Spleen (tissue), 11 donors: ENCODE results near the gene CAMKV. TPM values are rescaled to one million over a fixed set of nuclear protein-coding genes. Genes with fewer than 3 reads are reported as not detected.
"Not testable (repeated sequence)": the region's sequence is repeated elsewhere in the genome, so short reads cannot be mapped to it uniquely, and the experiment has no call there.

Experiments
- DNase-seq: peaks from one replicate; pipeline ENCODE4 v3.0.0-alpha.2; 2020
- H3K27ac ChIP-seq, 8 donors: fragments of 200-600 bp; sonication (generic) in 7 of 8; 1 replicate in 4 of 8; 2 replicates in 4 of 8; pipeline versions ENCODE4 v1.5.0 to v1.8.0; 2016 to 2021; ENCODE audit warnings: inconsistent platforms in 4 of 8, mild to moderate bottlenecking in 4 of 8, moderate library complexity in 1 of 8
- H3K27me3 ChIP-seq, 7 donors: fragments of 200-600 bp; sonication (generic) in 6 of 7; replicated peaks in 1 of 7; 1 replicate in 4 of 7; 2 replicates in 3 of 7; pipeline versions ENCODE4 v1.5.0 to v1.8.0; 2016 to 2021; ENCODE audit warnings: inconsistent platforms in 3 of 7, mild to moderate bottlenecking in 1 of 7
- H3K36me3 ChIP-seq, 6 donors: fragments of 200-600 bp; sonication (generic) in 5 of 6; 1 replicate in 4 of 6; 2 replicates in 2 of 6; pipeline versions ENCODE4 v1.5.0 to v1.8.0; 2016 to 2021; ENCODE audit warnings: inconsistent platforms in 2 of 6
- H3K4me1 ChIP-seq, 6 donors: fragments of 200-600 bp; sonication (generic) in 5 of 6; 1 replicate in 3 of 6; 2 replicates in 3 of 6; pipeline versions ENCODE4 v1.5.0 to v1.8.0; 2016 to 2021; ENCODE audit warnings: inconsistent platforms in 3 of 6
- H3K4me3 ChIP-seq, 8 donors: fragments of 200-600 bp; sonication (generic) in 7 of 8; 1 replicate in 4 of 8; 2 replicates in 4 of 8; pipeline versions ENCODE4 v1.5.0 to v1.8.0; 2016 to 2021; ENCODE audit warnings: inconsistent platforms in 4 of 8, mild to moderate bottlenecking in 4 of 8, moderate library complexity in 2 of 8
- H3K9me3 ChIP-seq, 8 donors: fragments of 200-600 bp; sonication (generic) in 7 of 8; 1 replicate in 4 of 8; 2 replicates in 4 of 8; pipeline versions ENCODE4 v1.5.0 to v1.8.0; 2016 to 2021; ENCODE audit warnings: inconsistent platforms in 4 of 8
- CTCF ChIP-seq, 11 experiments: fragments of 200-600 bp in 7 of 11; fragments of 450-650 bp in 4 of 11; sonication (generic) in 4 of 11; IDR thresholded peaks in 8 of 11; conservative IDR thresholded peaks in 3 of 11; 1 replicate in 7 of 11; 2 replicates in 4 of 11; pipeline versions ENCODE4 v1.4.0 to v1.8.0; 2016 to 2021; ENCODE audit warnings: antibody characterized with exemption in 11 of 11, inconsistent platforms in 4 of 11, mild to moderate bottlenecking in 1 of 11
- POLR2A ChIP-seq, 3 donors: fragments of 450-650 bp; IDR thresholded peaks; one replicate each; pipeline ENCODE4 v1.5.1; 2017; ENCODE audit warnings: antibody characterized with exemption in 3 of 3, mild to moderate bottlenecking in 1 of 3
- POLR2AphosphoS5 ChIP-seq, 3 donors: sonication (generic); formaldehyde crosslinking; IDR thresholded peaks; one replicate each; pipeline ENCODE4 v1.5.1; 2017; ENCODE audit warnings: antibody characterized with exemption in 3 of 3
- WGBS, 5 donors: extraction: QIAGEN DNeasy Blood & Tissue Kit in 3 of 5; methylation state at CpG; one replicate each; pipeline versions ENCODE4 v1.1.5 to v1.1.7; 2013 to 2018; 5-methylcytosine and 5-hydroxymethylcytosine counted together
- intact Hi-C: fragments of 100-400 bp; cut with DNase I; formaldehyde crosslinking; loops from one replicate; pipeline ENCODE4 v1.15.0; 2023; ENCODE audit warnings: low total_unique reads
- polyA plus RNA-seq, 3 donors: library from polyadenylated mRNA; stranded (reverse); fragments of 200-250 nt; gene quantifications; one replicate each; pipeline ENCODE4 v1.2.1, GENCODE V29; 2013
- total RNA-seq, 7 donors: library from RNA; depleted of rRNA in 3 of 7; stranded (reverse); fragments of >200 nt in 3 of 7; fragmentation: NEBNext Ultra II Directional in 4 of 7; extraction: Animal tissue kit (Norgen Biotek cat#: 25700) in 4 of 7; gene quantifications; one replicate each; pipeline versions ENCODE4 v1.1.0 to v1.2.1, GENCODE V29; 2016 to 2021
- donor health status: healthy with polysubstance abuse.
- donor health status: DM: no; HTN: no; CAD: no; lungs with moderate emphysema.
- donor health status: DM: no; HTN: no; CAD: no.
- donor health status: Bipolar disorder and iron deficiency.
- donor health status: healthy.
- donor health status: DM: no; HTN: no; CAD: no.
- donor health status: DM: yes; HTN: yes; CAD: no.

Gene CAMKV
- total and polyA plus RNA-seq, 10 donors, result not detected

DNA sequence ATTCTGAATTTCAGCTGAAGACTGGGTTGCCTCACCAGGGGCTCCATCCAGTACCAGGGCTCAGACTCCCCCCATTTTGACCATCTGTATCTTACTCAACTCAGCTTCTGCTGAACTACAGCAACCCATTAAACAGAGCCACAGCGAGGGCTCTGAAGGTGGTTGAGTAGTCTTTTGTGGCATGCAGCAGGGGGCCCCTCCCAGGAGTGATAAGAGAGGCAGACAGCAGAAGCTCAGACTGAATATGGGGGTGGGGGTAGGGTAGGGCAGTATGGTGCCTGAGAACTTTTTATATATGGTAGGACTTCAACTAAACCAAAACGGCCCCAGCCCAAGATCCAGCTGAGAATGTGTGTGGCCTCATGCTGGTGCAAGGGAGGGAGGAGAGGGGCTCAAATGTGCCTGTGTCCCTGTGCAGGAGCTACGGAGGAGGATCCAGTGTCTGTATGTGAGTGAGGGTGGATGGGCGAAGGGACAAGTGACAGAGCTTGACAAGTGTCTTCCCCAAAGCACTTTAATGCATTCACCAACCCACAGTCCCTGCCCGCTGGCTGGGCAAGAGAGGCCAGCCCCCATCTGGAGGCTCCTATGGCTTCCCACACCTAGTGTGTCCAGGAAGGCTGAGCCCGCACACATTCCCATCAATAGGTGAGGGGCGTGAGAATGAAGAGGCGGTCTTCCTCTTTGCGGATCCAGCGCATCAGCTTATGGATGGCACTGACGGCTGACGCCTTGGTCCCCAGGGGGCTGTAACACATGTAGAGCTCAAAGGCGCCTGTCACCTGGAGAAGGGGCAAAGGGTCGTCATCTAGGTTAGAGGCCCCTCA, 38.9 kb upstream of the CAMKV start:
- WGBS, 5 donors, result 93 to 96% (median 93%) methylated on average over 14 of the region's 14 CpGs
- Histone ChIP-seq H3K4me3 (no peak overlapping the region), H3K27me3 (no peaks in the 10 kb centered on the region), H3K27ac (no peak overlapping the region), H3K4me1 (peaks cover 9 to 32% (median 27%) of the 10 kb centered on the region in 6 donors), H3K9me3 (no peaks in the 10 kb centered on the region), H3K36me3 (peaks cover 0 to 50% (median 31%) of the 10 kb centered on the region in 6 donors)
- intact Hi-C loops, result no loop called here
- DNase-seq, result no peak
- no peak for TF ChIP-seq POLR2A (IDR thresholded peaks at IDR 0.05)
- no peak for TF ChIP-seq CTCF (IDR thresholded peaks at IDR 0.05 in 8 of 11, conservative IDR thresholded peaks at IDR 0.05 in 3 of 11)
- no peak for TF ChIP-seq POLR2AphosphoS5 (IDR thresholded peaks at IDR 0.05)

GRCh38 chr3:49906073-49906743, 36.5 kb upstream of the CAMKV start:
- intact Hi-C loops, result no loop called here
- peak overlapping the region in 5 of 8 donors; percentile 7 to 48 (median 28) for H3K27ac ChIP-seq
- no peaks in the 10 kb centered on the region for H3K27me3 ChIP-seq
- H3K4me3 ChIP-seq, result peak overlapping the region in 4 of 8 donors; percentile 10 to 53 (median 10)
- no peaks in the 10 kb centered on the region for H3K9me3 ChIP-seq
- peaks cover 0 to 31% (median 21%) of the 10 kb centered on the region in 6 donors for H3K36me3 ChIP-seq
- WGBS, 5 donors, result 18 to 29% (median 22%) methylated on average over 15 of the region's 15 CpGs
- DNase-seq, result peak; percentile 82
- peaks cover 9 to 44% (median 32%) of the 10 kb centered on the region in 6 donors for H3K4me1 ChIP-seq
- TF ChIP-seq POLR2AphosphoS5 (IDR thresholded peaks at IDR 0.05) (peak in 1 of 3 donors; percentile 14), POLR2A (IDR thresholded peaks at IDR 0.05) (no peak), CTCF (IDR thresholded peaks at IDR 0.05 in 8 of 11, conservative IDR thresholded peaks at IDR 0.05 in 3 of 11) (peak in 9 of 11 experiments; percentile 32 to 70 (median 49))

DNA sequence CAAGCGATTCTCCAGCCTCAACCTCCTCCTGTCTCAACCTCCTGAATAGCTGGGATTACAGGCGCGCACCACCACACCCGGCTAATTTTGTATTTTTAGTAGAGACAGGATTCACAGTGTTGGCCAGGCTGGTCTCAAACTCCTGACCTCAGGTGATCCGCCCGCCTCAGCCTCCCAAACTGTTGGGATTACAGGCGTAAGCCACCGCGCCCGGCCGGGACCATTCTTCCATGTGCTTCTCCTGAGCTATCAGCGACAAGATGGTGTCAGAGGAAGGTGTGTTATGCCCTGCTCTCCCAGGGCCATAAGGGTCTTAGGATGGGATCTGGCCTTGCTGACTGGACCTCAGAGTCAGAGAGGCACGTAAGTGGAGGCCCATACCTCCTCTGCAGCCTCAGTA, 34.7 kb upstream of the CAMKV start:
- H3K27ac ChIP-seq, result peak overlapping the region in 4 of 8 donors; percentile 10 to 74 (median 68)
- intact Hi-C loops, H3K9me3 ChIP-seq, H3K27me3 ChIP-seq, DNase-seq: not testable (repeated sequence)
- 91 to 97% (median 94%) methylated on average over 12 to 13 of the region's 13 CpGs for WGBS, 5 donors
- H3K4me1 ChIP-seq, result peaks cover 9 to 44% (median 32%) of the 10 kb centered on the region in 6 donors
- peak overlapping the region in 2 of 8 donors; percentile 37 to 69 for H3K4me3 ChIP-seq
- peaks cover 0 to 14% (median 4%) of the 10 kb centered on the region in 6 donors for H3K36me3 ChIP-seq

DNA sequence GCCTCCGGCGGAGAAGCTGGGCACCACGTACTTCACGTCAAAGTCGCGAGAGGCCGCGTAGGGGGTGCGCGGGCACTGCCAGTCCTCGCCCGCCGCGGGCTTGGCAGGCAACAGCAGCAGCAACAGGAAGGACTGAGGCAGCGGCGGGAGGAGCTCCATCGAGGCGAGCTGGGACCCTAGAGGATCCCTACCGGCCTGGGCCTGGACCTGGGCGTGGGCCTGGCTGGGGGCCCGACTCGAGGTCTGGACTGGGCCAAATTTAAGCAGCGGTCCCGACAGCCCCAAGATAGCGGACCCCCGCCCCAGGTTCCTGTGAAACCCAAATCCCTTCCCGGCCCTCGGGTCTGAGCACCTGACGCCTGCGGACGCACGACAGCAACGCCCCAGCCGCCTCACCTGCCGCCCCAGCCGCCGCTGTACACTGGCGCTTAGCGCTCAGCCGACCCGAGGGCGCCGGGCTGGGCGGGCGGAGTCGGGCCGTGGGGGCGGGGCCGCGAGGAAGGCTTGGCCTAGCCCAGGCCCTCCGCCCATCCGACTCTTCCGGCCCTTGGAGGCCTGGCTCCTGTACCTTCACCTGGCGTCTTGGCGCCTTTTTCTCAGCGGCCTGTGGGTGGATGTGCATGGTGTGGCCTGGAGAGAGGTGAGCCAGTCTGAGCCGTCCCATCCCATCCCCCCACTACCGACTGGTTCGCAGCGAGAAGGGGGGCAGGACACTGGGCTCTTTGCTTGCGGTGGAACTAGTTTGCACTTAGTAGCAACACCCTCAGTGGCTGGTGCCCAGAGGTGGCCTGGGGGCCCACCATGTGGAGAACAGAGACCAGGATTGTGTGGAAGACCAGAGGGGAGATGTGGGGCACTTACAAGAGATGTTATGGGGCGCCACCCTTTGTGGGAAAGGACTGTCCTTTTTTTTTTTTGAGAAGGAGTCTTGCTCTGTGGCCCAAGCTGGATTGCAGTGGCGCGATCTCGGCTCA, 34.0 kb upstream of the CAMKV start, which contains the start of gene MST1R:
MST1R (minus strand) TSS at position 423 of the 974 bp plus-strand sequence; CDS start at position 159, 264 bp downstream.
- Histone ChIP-seq H3K27me3 (no peaks in the 10 kb centered on the region), H3K4me1 (peaks cover 9 to 44% (median 32%) of the 10 kb centered on the region in 6 donors), H3K27ac (peak within 1 kb of the TSS in 6 of 8 donors; percentile 10 to 74 (median 52)), H3K4me3 (peak within 1 kb of the TSS; percentile 27 to 69 (median 36)), H3K9me3 (no peaks in the 10 kb centered on the region), H3K36me3 (peaks cover 0 to 7% (median 0%) of the 10 kb centered on the region in 6 donors)
- 24 to 61% (median 35%) methylated on average over 36 to 65 of the region's 65 CpGs for WGBS, 5 donors
- intact Hi-C loops, result no loop called here
- DNase-seq, result peak; percentile 96
- TF ChIP-seq CTCF (IDR thresholded peaks at IDR 0.05 in 8 of 11, conservative IDR thresholded peaks at IDR 0.05 in 3 of 11) (peak in 1 of 11 experiments; percentile 15), POLR2AphosphoS5 (IDR thresholded peaks at IDR 0.05) (peak; percentile 47 to 78 (median 65)), POLR2A (IDR thresholded peaks at IDR 0.05) (no peak)
